GM12872 (cell line): ENCODE data around the gene GALNT13.

Source experiments
- CTCF ChIP-seq: IDR thresholded peaks from 3 replicates; pipeline ENCODE4 v1.5.1; 2011; ENCODE audit warnings: low read depth, mild to moderate bottlenecking, low read length, moderate library complexity; ENCODE audit not compliant: insufficient read depth

GALNT13 gene

GRCh38 chr2:154331784-154332183 is 460.1 kb downstream of the GALNT13 start:
- no peak for TF ChIP-seq CTCF

- TF ChIP-seq CTCF: no peak
Observed at GRCh38 chr2:154336201-154336600, 464.5 kb downstream of the GALNT13 start.

- no peak for TF ChIP-seq CTCF
Observed at GRCh38 chr2:154338352-154338967, 466.7 kb downstream of the GALNT13 start.

- TF ChIP-seq CTCF: no peak
Observed at GRCh38 chr2:154343282-154343681, 471.6 kb downstream of the GALNT13 start.

GRCh38 chr2:154350911-154351310 is 479.2 kb downstream of the GALNT13 start:
- no peak for TF ChIP-seq CTCF

GRCh38 chr2:154361276-154361675 is 489.6 kb downstream of the GALNT13 start:
- no peak for TF ChIP-seq CTCF

GRCh38 chr2:154368153-154368552 is 496.4 kb downstream of the GALNT13 start:
- no peak for TF ChIP-seq CTCF
